WTC11 (cell line): ENCODE measurements around the gene TMED1. TPM values are rescaled to one million over a fixed set of nuclear protein-coding genes. Genes with fewer than 3 reads are reported as not detected.
A peak's percentile ranks its signal among the peaks of the same experiment; 100 is the strongest.
"Not testable (repeated sequence)": the region's sequence is repeated elsewhere in the genome, so short reads cannot be mapped to it uniquely, and the experiment has no call there.

Experiments
- ATAC-seq: fragments of 200-7000 bp; cut with Tn5 transposase; 2 replicates; pipeline ENCODE4 v1.10.0; 2021; ENCODE audit warnings: mild to moderate bottlenecking, moderate library complexity
- CTCF ChIA-PET: fragments of 300-600 bp; sonication (Branson Sonifier 250); formaldehyde crosslinking; loops from one replicate; lab custom pipeline; 2021; ENCODE audit warnings: antibody characterized with exemption; lab: Charles Lee
- POLR2A ChIA-PET: fragments of 350-600 bp; sonication (Branson Sonifier 250); formaldehyde crosslinking; loops from one replicate; lab custom pipeline; 2021; ENCODE audit warnings: antibody characterized with exemption; lab: Charles Lee
- DNase-seq: peaks from one replicate; pipeline ENCODE4 v3.0.0; 2021; ENCODE audit warnings: low spot score
- H3K27ac Mint-ChIP-seq: 2 replicates; pipeline ENCODE4 v1.8.0; 2021; ENCODE audit warnings: mixed read lengths
- H3K27me3 Mint-ChIP-seq: 2 replicates; pipeline ENCODE4 v1.8.0; 2021; ENCODE audit warnings: low read depth, mild to moderate bottlenecking, moderate library complexity, mixed read lengths
- H3K36me3 Mint-ChIP-seq: 2 replicates; pipeline ENCODE4 v1.8.0; 2021; ENCODE audit warnings: mixed read lengths
- H3K4me1 Mint-ChIP-seq: 2 replicates; pipeline ENCODE4 v1.8.0; 2022; ENCODE audit warnings: mixed read lengths
- H3K4me3 Mint-ChIP-seq: 2 replicates; pipeline ENCODE4 v1.8.0; 2021; ENCODE audit warnings: mild to moderate bottlenecking, moderate library complexity, mixed read lengths
- H3K9me3 Mint-ChIP-seq: 2 replicates; pipeline ENCODE4 v1.8.0; 2021; ENCODE audit warnings: mixed read lengths
- ATF6 ChIP-seq: sonication (generic); formaldehyde crosslinking; IDR thresholded peaks from 2 replicates; pipeline ENCODE4 v1.8.1; 2023; ENCODE audit warnings: mild to moderate bottlenecking, missing genetic modification reagents
- CTCF ChIP-seq: fragments of 200-600 bp; IDR thresholded peaks from 2 replicates; pipeline ENCODE4 v1.8.0; 2022; ENCODE audit warnings: antibody characterized with exemption
- E2F4 ChIP-seq: sonication (generic); formaldehyde crosslinking; IDR thresholded peaks from 2 replicates; pipeline ENCODE4 v1.8.1; 2022; ENCODE audit warnings: low read depth, mild to moderate bottlenecking, moderate library complexity, missing genetic modification reagents, borderline replicate concordance
- ERG ChIP-seq: fragments of 250-450 bp; sonication (Bioruptor Pico); IDR thresholded peaks from 2 replicates; pipeline ENCODE4 v1.8.0; 2021; ENCODE audit warnings: mild to moderate bottlenecking
- ETV6 ChIP-seq: sonication (generic); formaldehyde crosslinking; IDR thresholded peaks from 2 replicates; pipeline ENCODE4 v1.8.1; 2022; ENCODE audit warnings: mild to moderate bottlenecking, missing genetic modification reagents
- GABPB1 ChIP-seq: sonication (generic); formaldehyde crosslinking; IDR thresholded peaks from 2 replicates; pipeline ENCODE4 v1.8.1; 2023; ENCODE audit warnings: mild to moderate bottlenecking, missing genetic modification reagents
- GRHL2 ChIP-seq: fragments of 250-450 bp; sonication (Bioruptor Pico); IDR thresholded peaks from 2 replicates; pipeline ENCODE4 v1.8.0; 2022; ENCODE audit warnings: mild to moderate bottlenecking, moderate library complexity; ENCODE audit not compliant: insufficient replicate concordance, severe bottlenecking
- JUN ChIP-seq: sonication (generic); formaldehyde crosslinking; IDR thresholded peaks from 2 replicates; pipeline ENCODE4 v1.8.0; 2023; ENCODE audit warnings: mild to moderate bottlenecking, missing genetic modification reagents
- NFE2L1 ChIP-seq: sonication (generic); formaldehyde crosslinking; IDR thresholded peaks from 2 replicates; pipeline ENCODE4 v1.8.1; 2023; ENCODE audit warnings: missing genetic modification reagents
- ZNF219 ChIP-seq: sonication (generic); formaldehyde crosslinking; IDR thresholded peaks from 2 replicates; pipeline ENCODE4 v1.8.0; 2023; ENCODE audit warnings: missing genetic modification reagents, mild to moderate bottlenecking, borderline replicate concordance
- ZNF416 ChIP-seq: fragments of 250-450 bp; sonication (Bioruptor Pico); IDR thresholded peaks from 2 replicates; pipeline ENCODE4 v1.9.0; 2021; ENCODE audit warnings: mild to moderate bottlenecking, inconsistent platforms
- total RNA-seq: library from RNA; stranded (reverse); gene quantifications from 3 replicates; pipeline ENCODE4 v1.2.3, GENCODE V29; 2021

TMED1 gene
- total RNA-seq, 1 experiment from 2014 or later: 28.5 TPM

GRCh38 chr19:10839114-10840050, 3.4 kb upstream of the TMED1 start (continued):
- TF ChIP-seq ERG (CRISPR knock-in tag): no peak
- no peak for TF ChIP-seq NFE2L1 (CRISPR knock-in tag)
- no peak for TF ChIP-seq ZNF219 (CRISPR knock-in tag)
- no peak for TF ChIP-seq GRHL2 (CRISPR knock-in tag)
- TF ChIP-seq CTCF: no peak

GRCh38 chr19:10838377-10838776, 2.4 kb upstream of the TMED1 start:
- no peak overlapping the region for H3K4me3 Mint-ChIP-seq
- ChIA-PET CTCF (interaction anchor here (1.6 to 8.0 kb wide), 4 partner anchors 18 to 33 kb away, joined by 4 to 135 read pairs (median 12); no protein-coding TSS in a partner anchor), POLR2A (interaction anchor here (0.7 kb wide), 1 partner anchor 32 kb away, joined by 3 read pairs; no protein-coding TSS in a partner anchor)
- no peak for DNase-seq
- no peak for ATAC-seq
- 0 out of 2 replicates have a peak overlapping the region, but pooled peaks have one; percentile 6 for H3K27ac Mint-ChIP-seq
- TF ChIP-seq ETV6 (no peak), JUN (CRISPR knock-in tag) (no peak), ZNF416 (CRISPR knock-in tag) (no peak), E2F4 (CRISPR knock-in tag) (no peak), GABPB1 (no peak), ATF6 (CRISPR knock-in tag) (no peak)
- H3K27me3 Mint-ChIP-seq: peaks cover 28% of the 10 kb centered on the region
- H3K36me3 Mint-ChIP-seq: peaks cover 8% of the 10 kb centered on the region; the same call in 1 of the 2 replicates
- H3K9me3 Mint-ChIP-seq: peaks cover 29% of the 10 kb centered on the region
- H3K4me1 Mint-ChIP-seq: peaks cover 13% of the 10 kb centered on the region

GRCh38 chr19:10837649-10838048, 1.6 kb upstream of the TMED1 start:
- CTCF ChIA-PET: interaction anchor here (0.7 to 8.0 kb wide), 3 partner anchors 19 to 305 kb away, joined by 3 to 135 read pairs (median 73); no protein-coding TSS in a partner anchor
- H3K4me3 Mint-ChIP-seq, DNase-seq, H3K27ac Mint-ChIP-seq, POLR2A ChIA-PET, ATAC-seq: not testable (repeated sequence)
- H3K36me3 Mint-ChIP-seq: peaks cover 12% of the 10 kb centered on the region; the same call in 1 of the 2 replicates
- H3K9me3 Mint-ChIP-seq: peaks cover 25% of the 10 kb centered on the region
- H3K27me3 Mint-ChIP-seq: peaks cover 25% of the 10 kb centered on the region
- H3K4me1 Mint-ChIP-seq: peaks cover 13% of the 10 kb centered on the region
